Effector CD8-positive, alpha-beta T cell (primary cell): Measurements from ENCODE around the gene LAMB1.

Source experiments
- DNase-seq: peaks from one replicate; lab custom pipeline; 2025; lab: John Stamatoyannopoulos, UW

Gene LAMB1

DNA sequence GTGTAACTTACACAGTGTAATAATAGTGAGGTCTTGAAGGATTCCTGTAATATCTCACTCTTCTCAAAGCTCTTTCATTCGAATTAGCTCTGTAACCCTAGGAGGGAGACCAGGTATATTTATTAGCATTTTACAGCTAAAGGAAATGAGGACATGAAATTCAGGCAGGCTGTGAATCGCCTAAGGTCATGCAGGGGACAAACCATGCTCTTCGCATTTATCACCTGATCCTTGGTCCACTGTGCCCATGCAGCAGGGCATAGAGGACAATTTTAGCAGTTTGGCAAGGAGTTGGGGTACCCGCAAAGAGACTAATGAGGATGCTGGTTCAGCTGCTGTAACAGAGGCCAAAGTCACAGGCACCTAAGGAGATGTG is 14.8 kb upstream of the LAMB1 start:
- DNase-seq = no peak

- no peak for DNase-seq
These were observed 14.1 kb upstream of the LAMB1 start for GRCh38 chr7:108016841-108017775.

DNA sequence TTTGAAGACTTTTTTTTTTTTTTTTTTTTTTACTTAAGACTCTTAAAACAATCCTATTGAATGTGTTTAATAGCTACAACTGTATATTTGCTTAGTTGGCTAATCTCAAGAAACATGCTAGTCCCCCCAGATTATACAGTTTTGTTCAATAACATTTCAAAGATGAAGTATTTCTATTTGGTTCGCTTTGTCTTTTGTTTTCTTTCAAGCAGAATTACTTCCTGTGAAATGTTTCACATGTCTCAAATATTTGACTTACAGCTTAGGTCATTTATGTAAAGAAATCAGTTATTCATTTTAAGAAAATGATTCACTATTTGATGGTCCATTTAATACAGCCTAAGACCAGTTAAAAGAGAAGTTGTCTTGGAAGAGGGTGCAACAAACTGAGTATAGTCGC is 12.8 kb upstream of the LAMB1 start:
- DNase-seq = no peak

GRCh38 chr7:108014747-108015682 is 12.1 kb upstream of the LAMB1 start:
- no peak for DNase-seq

DNA sequence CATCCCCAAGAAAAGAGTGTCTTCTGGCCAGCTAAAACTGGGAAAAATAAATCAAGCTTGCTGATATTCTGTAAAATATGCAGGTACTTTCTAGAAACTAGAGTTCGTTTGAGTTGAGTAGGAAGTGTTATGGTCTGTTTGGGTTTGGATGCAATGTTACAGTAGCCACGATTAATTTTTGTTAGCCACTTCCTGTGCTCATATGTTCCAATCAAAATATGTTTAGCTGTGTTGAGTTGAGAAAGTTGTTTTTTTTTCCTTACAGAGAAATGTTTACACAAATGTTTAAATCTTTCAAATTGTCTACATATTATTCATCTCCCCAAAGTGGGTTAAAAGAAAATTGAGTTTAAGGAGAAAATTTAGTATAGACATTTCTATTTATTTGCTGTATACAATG is 11.3 kb upstream of the LAMB1 start:
- DNase-seq = no peak

DNA sequence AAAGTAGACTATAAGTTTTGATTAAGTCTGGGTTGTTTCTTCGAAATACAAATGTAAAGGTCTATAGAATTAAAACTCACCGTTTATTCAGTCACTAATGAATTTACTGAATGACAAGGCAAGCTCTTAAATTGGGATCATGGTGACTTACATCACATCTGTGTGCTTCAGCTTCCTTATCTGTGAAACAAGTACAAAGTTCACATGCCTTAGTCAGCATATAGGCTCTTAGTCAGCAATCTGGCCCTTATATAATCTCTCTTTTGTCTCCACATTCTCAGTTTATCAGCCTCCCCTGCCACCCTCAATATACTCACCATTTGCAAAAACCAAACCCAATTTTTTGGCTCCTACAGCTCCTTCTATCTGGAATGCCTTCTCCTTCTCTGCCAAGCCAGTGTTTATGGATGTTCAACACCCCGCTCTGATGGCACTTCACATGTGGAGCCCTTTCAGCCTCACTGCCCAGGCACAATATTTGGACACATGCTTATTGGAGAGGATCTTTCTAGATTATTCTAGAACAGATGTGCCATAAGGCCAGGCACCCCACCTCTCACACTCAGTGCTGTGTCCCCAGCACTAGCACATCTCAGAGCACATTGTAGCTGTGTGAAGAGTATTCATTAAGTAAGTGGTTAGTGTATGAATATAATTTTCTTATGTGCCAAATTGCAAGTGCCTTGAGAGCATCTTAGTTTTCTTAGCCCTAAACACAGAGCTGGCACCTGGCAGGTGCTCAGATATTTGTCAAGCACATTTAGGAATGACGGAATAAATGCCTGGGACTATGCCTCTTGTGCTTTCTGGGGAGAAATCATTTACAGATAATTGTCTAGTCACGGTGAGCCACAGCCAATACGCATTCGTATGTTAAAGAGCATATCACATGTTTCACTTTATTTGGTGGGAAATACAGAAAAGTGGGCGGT is 9.8 kb upstream of the LAMB1 start:
- DNase-seq = no peak

- DNase-seq = no peak
These were observed 7.4 kb upstream of the LAMB1 start for GRCh38 chr7:108010377-108010776.

GRCh38 chr7:108009873-108010272 is 6.9 kb upstream of the LAMB1 start:
- DNase-seq = no peak

DNA sequence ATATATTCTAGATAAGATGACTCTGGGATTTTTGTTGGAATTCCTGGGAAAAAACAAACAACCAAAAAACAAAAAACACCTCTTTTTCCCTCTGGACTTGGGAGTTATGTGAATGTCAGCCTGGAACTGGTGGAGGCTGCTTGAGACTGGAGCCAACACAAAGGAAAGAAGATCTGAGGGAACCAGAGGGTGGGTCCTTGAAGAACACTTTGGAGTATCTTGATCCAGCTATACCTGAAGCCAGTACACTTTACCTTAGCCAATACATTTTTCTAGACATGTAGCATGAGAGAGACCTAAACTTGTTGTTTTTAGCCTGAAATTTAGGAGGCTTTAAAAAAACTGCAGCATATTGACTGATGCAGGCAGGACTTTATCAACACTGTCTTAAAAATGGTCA is 5.9 kb upstream of the LAMB1 start:
- DNase-seq = no peak

DNA sequence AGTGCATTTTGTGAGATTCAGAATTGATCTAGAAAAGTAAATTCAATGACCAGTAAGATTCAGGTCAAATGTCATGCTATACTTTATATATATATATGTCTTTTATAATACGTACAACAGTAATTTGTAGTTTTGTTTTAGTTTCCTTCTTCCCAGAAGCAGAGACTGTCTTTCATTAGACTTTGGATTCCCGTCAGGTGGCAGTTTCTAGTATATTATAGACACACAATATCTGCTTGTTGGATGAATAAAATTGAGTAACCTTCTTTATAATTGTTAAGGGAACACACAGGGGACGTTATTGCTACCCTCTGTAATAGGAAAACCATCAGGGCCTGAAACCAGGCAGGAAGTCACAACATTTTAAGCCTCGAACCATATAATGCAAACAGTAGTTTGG is 5.3 kb upstream of the LAMB1 start:
- DNase-seq = no peak

- DNase-seq = no peak
These were observed 4.8 kb upstream of the LAMB1 start for GRCh38 chr7:108007762-108008161.

DNA sequence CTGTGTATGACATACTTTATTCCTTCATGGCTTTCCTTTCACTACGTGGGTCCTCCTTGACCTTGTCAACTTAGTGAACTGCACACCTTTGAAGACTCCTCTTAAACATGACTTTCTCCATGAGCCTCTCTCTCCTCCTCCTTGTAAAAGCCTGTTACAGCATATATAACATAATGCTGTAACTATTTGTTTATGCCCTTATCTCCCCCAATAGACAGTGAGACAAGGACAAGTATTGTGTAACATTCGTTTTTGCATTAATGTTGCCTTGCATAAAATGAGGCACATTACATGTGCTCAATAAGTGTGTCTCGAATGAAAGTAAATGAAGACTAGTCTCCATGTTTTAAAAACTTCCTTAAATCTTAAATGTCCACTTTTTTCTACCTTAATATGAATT is 4.3 kb upstream of the LAMB1 start:
- DNase-seq = no peak

DNA sequence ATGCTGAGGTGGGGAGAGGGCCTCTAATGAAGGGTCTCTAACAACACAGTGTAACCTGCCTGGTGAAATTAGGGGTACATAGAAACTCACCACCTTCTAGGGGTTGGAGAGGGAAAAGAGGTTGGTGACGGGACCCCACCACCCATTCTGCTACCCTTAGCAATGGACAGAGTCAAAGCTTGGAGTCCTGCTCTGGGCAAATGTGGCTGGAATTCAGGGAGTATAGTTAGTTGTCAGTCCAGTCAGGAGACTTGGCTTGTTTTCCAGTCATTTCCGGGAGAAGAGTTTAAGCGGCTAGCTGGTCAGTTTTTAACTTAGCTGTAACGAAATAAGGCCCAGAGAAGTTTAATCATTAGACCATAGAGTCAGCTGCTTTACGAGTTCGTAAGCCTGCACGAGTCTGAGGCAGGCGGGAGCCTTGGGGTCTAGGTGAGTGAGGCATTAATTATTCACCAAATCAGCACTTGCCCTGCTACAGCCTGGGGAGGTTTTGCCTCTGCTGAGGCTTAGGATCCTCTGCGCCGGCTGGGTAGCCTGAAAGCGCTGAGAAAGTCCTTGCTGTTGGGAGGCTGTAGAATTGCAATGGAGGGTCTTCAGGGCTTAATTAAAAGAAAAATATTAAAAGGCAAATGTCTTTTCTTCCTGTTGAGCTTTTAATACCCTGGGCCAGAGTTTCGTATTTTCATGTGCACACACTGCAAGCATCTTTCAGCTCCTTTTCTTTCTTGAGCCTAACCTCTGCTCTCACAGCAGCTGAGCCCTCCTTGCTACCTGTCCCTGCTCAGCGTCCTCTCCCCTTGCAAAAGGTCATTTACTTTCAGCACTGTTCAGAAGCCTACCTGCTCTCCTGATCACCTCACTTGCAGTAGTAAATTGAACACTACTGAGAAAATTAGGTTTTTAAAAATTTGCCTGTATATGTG is 1.5 kb upstream of the LAMB1 start:
- no peak for DNase-seq

GRCh38 chr7:108003599-108003935 is 606 bp upstream of the LAMB1 start:
- no peak for DNase-seq

- no peak for DNase-seq
These were observed 916 bp downstream of the LAMB1 start for GRCh38 chr7:108001764-108002725.

- no peak for DNase-seq
These were observed 1.8 kb downstream of the LAMB1 start for GRCh38 chr7:108000875-108001763.

- DNase-seq = no peak
These were observed 3.0 kb downstream of the LAMB1 start for GRCh38 chr7:107999779-108000560.
